Measurements from ENCODE around the gene EVC.

DNA sequence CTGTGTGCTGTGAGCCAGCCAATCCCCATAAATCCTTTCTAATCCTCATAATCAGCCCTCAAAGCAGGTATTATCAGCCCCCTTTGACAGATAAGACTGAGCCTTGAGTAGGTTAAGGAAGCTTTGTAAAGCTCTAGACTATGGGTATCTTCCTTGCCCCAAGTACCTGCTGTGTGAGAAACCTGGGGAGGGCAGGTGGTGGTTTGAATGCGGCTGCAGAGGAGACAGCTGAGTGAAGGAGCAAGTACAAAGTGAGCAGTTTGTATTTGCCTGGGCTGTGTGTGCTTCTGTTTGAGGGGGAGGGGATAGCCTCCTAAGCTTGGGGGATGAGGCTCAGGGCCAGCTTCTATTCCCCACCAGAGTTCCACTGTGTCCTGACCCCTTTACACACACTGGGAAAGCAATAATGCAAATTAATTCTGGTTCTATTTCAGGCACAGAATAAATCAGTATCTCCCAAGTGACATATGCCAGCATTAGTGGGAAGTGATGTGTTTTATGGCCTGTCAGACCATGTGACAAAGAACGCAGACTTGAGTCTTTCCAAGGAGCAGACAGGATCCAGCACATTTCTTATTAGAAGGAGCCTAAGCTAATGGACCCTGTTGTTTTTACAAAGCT, 63.5 kb downstream of the EVC start:
- TF ChIP-seq, protein P1, sequence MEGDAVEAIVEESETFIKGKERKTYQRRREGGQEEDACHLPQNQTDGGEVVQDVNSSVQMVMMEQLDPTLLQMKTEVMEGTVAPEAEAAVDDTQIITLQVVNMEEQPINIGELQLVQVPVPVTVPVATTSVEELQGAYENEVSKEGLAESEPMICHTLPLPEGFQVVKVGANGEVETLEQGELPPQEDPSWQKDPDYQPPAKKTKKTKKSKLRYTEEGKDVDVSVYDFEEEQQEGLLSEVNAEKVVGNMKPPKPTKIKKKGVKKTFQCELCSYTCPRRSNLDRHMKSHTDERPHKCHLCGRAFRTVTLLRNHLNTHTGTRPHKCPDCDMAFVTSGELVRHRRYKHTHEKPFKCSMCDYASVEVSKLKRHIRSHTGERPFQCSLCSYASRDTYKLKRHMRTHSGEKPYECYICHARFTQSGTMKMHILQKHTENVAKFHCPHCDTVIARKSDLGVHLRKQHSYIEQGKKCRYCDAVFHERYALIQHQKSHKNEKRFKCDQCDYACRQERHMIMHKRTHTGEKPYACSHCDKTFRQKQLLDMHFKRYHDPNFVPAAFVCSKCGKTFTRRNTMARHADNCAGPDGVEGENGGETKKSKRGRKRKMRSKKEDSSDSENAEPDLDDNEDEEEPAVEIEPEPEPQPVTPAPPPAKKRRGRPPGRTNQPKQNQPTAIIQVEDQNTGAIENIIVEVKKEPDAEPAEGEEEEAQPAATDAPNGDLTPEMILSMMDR (conservative IDR thresholded peaks at IDR 0.05; ENCODE audit: low read depth, low read length): no peak
- TF ChIP-seq POLR2A (IDR thresholded peaks at IDR 0.05; ENCODE audit: low read depth, low read length): no peak

All from IMR-90 (cell line).